K562 (cell line): ENCODE data around the gene ZNF891. TPM values are rescaled to one million over a fixed set of nuclear protein-coding genes. Genes with fewer than 3 reads are reported as not detected.

Experiments used
- ATAC-seq: fragments of 200-7000 bp; cut with Tn5 transposase; 3 replicates; pipeline ENCODE4 v1.9.1; 2020; ENCODE audit warnings: moderate library complexity
- BruUV-seq: library from RNA; stranded (reverse); fragments of 400-500 nt; replicated peaks from 2 replicates; lab custom pipeline; 2021; lab: Mats Ljungman, UMichigan
- CTCF ChIA-PET: fragments of 300-600 bp; formaldehyde crosslinking; extraction: SDS; loops from one replicate; lab custom pipeline; 2021; ENCODE audit warnings: low intra/inter-chr PET ratio; lab: Yijun Ruan, JAX
- POLR2A ChIA-PET: fragments of 300-600, 350-650 bp; sonication (Branson Sonifier 250); formaldehyde crosslinking; extraction: SDS; loops from one replicate; lab custom pipeline; 2021; ENCODE audit warnings: antibody characterized with exemption, inconsistent platforms; lab: Yijun Ruan, JAX
- DNase-seq, 4 experiments: peaks; one replicate each; pipeline versions ENCODE4 v3.0.0 to v3.0.0-alpha.2; 2011 to 2018; ENCODE audit warnings: low spot score in 3 of 4, mixed read lengths in 3 of 4; ENCODE audit errors: extremely low read depth in 1 of 4
- FAIRE-seq: peaks from 2 replicates; lab custom pipeline; 2011; peaks lifted over from hg19 to GRCh38; lab: Jason Lieb, UNC
- H2AFZ ChIP-seq: 2 replicates; pipeline ENCODE4 v1.6.0; 2011; ENCODE audit warnings: low read depth, low read length, control low read depth, inconsistent platforms
- H3K27ac ChIP-seq: fragments of 200-600 bp; 3 replicates; pipeline ENCODE4 v1.8.0; 2011; ENCODE audit warnings: low read depth, mild to moderate bottlenecking, control low read depth, inconsistent platforms, low read length, moderate library complexity, mixed read lengths; ENCODE audit errors: extremely low read depth
- H3K27me3 ChIP-seq, 2 experiments: fragments of 300-600 bp in 1 of 2; 2 replicates in 1 of 2; 3 replicates in 1 of 2; pipeline versions ENCODE4 v1.6.0 to v1.8.0; 2011; ENCODE audit warnings: inconsistent platforms in 2 of 2, low read length in 2 of 2, mild to moderate bottlenecking in 1 of 2, mixed read lengths in 1 of 2, moderate library complexity in 1 of 2; ENCODE audit not compliant: control insufficient read depth in 2 of 2, insufficient read depth in 2 of 2
- H3K36me3 ChIP-seq: fragments of 300-600 bp; 3 replicates; pipeline ENCODE4 v1.8.0; 2011; ENCODE audit warnings: mild to moderate bottlenecking, low read length, inconsistent platforms; ENCODE audit not compliant: control insufficient read depth, insufficient read depth
- H3K4me1 ChIP-seq, 2 experiments: fragments of 200-600 bp in 1 of 2; replicated peaks in 1 of 2; 2 replicates in 1 of 2; 3 replicates in 1 of 2; pipeline versions ENCODE4 v1.5.1 to v1.8.0; 2011; ENCODE audit warnings: inconsistent platforms in 2 of 2, low read length in 2 of 2, mild to moderate bottlenecking in 1 of 2, mixed read lengths in 1 of 2, moderate library complexity in 1 of 2; ENCODE audit not compliant: control insufficient read depth in 2 of 2, insufficient read depth in 2 of 2
- H3K4me2 ChIP-seq: 2 replicates; pipeline ENCODE4 v1.6.1; 2011; ENCODE audit warnings: low read length, control low read depth, inconsistent platforms, mixed read lengths; ENCODE audit not compliant: insufficient read depth
- H3K4me3 ChIP-seq: fragments of 200-600 bp; sonication (generic), shearing (Covaris generic); 2 replicates; pipeline ENCODE4 v1.5.1; 2016; ENCODE audit warnings: control low read depth, inconsistent platforms
- H3K79me2 ChIP-seq: fragments of 200-600 bp; 3 replicates; pipeline ENCODE4 v1.8.0; 2011; ENCODE audit warnings: low read length, inconsistent platforms; ENCODE audit not compliant: control insufficient read depth, insufficient read depth
- H3K9ac ChIP-seq, 2 experiments: 2 replicates each; pipeline versions ENCODE4 v1.6.0 to v1.6.1; 2011; ENCODE audit warnings: low read depth in 2 of 2, low read length in 2 of 2, control low read depth in 1 of 2, inconsistent platforms in 1 of 2, mild to moderate bottlenecking in 1 of 2, mixed read lengths in 1 of 2; ENCODE audit not compliant: insufficient read depth in 1 of 2
- H3K9me1 ChIP-seq: one replicate; pipeline ENCODE4 v1.6.0; 2011; ENCODE audit warnings: inconsistent platforms, mild to moderate bottlenecking, low read length, moderate library complexity; ENCODE audit not compliant: control insufficient read depth, insufficient read depth
- H3K9me3 ChIP-seq: replicated peaks from 2 replicates; pipeline ENCODE4 v1.5.1; 2011; ENCODE audit warnings: low read depth, low read length, inconsistent platforms; ENCODE audit not compliant: control insufficient read depth, insufficient read depth
- H4K20me1 ChIP-seq: replicated peaks from 2 replicates; pipeline ENCODE4 v1.6.1; 2011; ENCODE audit warnings: low read length, inconsistent platforms, mixed read lengths; ENCODE audit not compliant: control insufficient read depth, insufficient read depth
- ERF ChIP-seq: fragments of 450-650 bp; formaldehyde crosslinking; IDR thresholded peaks from 2 replicates; pipeline ENCODE4 v1.4.0; 2020; ENCODE audit warnings: mild to moderate bottlenecking, mixed read lengths
- ETV1 ChIP-seq: fragments of 450-650 bp; conservative IDR thresholded peaks from 2 replicates; pipeline ENCODE4 v1.6.1; 2016; ENCODE audit warnings: missing genetic modification characterization, control low read depth, low read depth, missing compliant biosample characterization
- GATAD2B ChIP-seq: fragments of 450-650 bp; IDR thresholded peaks from 2 replicates; pipeline ENCODE4 v1.6.1; 2017; ENCODE audit warnings: mild to moderate bottlenecking, borderline replicate concordance
- HDAC2 ChIP-seq: fragments of 450-650 bp; IDR thresholded peaks from 2 replicates; pipeline ENCODE4 v1.6.1; 2016; ENCODE audit warnings: mild to moderate bottlenecking
- SRSF3 ChIP-seq: fragments of 200-400 bp; formaldehyde crosslinking; IDR thresholded peaks from 2 replicates; pipeline ENCODE4 v1.6.1; 2016; ENCODE audit warnings: mild to moderate bottlenecking, low read length, moderate library complexity; ENCODE audit not compliant: insufficient read depth
- SRSF7 ChIP-seq: fragments of 200-400 bp; formaldehyde crosslinking; optimal IDR thresholded peaks from 2 replicates; pipeline ENCODE3; 2017; ENCODE audit warnings: mild to moderate bottlenecking, low read depth, low read length
- TAF1 ChIP-seq: IDR thresholded peaks from 2 replicates; pipeline ENCODE4 v1.6.1; 2011; ENCODE audit warnings: mild to moderate bottlenecking, low read length, moderate library complexity; ENCODE audit not compliant: insufficient read depth, control insufficient read depth, severe bottlenecking; ENCODE audit errors: extremely low read depth
- TEAD1 ChIP-seq, 2 experiments: fragments of 450-650 bp in 1 of 2; sonication (generic) in 1 of 2; formaldehyde crosslinking; IDR thresholded peaks; 2 replicates each; pipeline versions ENCODE4 v1.4.0 to v1.8.0; 2020 to 2022; ENCODE audit warnings: mild to moderate bottlenecking in 2 of 2, missing genetic modification reagents in 1 of 2
- TFE3 ChIP-seq: fragments of 450-650 bp; formaldehyde crosslinking; IDR thresholded peaks from 2 replicates; pipeline ENCODE4 v1.4.0; 2020; ENCODE audit warnings: mild to moderate bottlenecking, mixed read lengths
- ZBTB12 ChIP-seq: fragments of 250-450 bp; sonication (Bioruptor Pico); IDR thresholded peaks from 2 replicates; pipeline ENCODE4 v1.4.0; 2020
- ZNF75A ChIP-seq: fragments of 450-650 bp; formaldehyde crosslinking; IDR thresholded peaks from 2 replicates; pipeline ENCODE4 v1.4.0; 2020; ENCODE audit warnings: mild to moderate bottlenecking
- WGBS: fragments of 100-300 bp; shearing (Covaris generic); methylation state at CpG from one replicate; pipeline ENCODE4 v1.1.6; 2016; ENCODE audit warnings: low coverage, mixed read lengths; ENCODE audit not compliant: insufficient coverage; ENCODE audit errors: missing lambda C conversion rate; 5-methylcytosine and 5-hydroxymethylcytosine counted together
- in situ Hi-C: fragments of 300-500 bp; cut with MboI; formaldehyde crosslinking; loops from 4 replicates; pipeline ENCODE4 v1.15.0; 2018; ENCODE audit warnings: inconsistent platforms, mixed read lengths
- intact Hi-C: fragments of 100-400 bp; cut with micrococcal nuclease; formaldehyde crosslinking; loops from 2 replicates; pipeline ENCODE4 v1.14.2; 2022
- polyA plus RNA-seq, 8 experiments: library from polyadenylated mRNA; depleted of rRNA in 4 of 8; stranded (reverse) in 5 of 8; unstranded in 3 of 8; fragments of >200 nt; fragmentation: Nextera tagmentation in 2 of 8; fragmentation: Illumina TruSeq in 1 of 8; extraction: Ambion mirVana in 2 of 8; extraction: Trizol in 1 of 8; gene quantifications; 2 replicates each; pipeline versions ENCODE4 v1.2.1 to v1.2.3, GENCODE V29; 2011 to 2014; ENCODE audit warnings: inconsistent platforms in 1 of 8, missing spikeins in 1 of 8
- total RNA-seq, 7 experiments: library from RNA; depleted of rRNA in 6 of 7; stranded (reverse); fragments of >200 nt in 6 of 7; fragmentation: Illumina TruSeq in 2 of 7; extraction: Trizol in 2 of 7; gene quantifications; 2 replicates each; pipeline versions ENCODE4 v1.2.1 to v1.2.3, GENCODE V29; 2011 to 2021; ENCODE audit warnings: low replicate concordance in 1 of 7

ZNF891 gene
- total and polyA plus RNA-seq, 9 of the 15 experiments (the other 6 are each of a cell fraction or from before 2014, with no cell fraction given), result 0.41 to 2.0 (median 1.3) TPM

GRCh38 chr12:133107121-133107520 is 23.0 kb downstream of the ZNF891 start:
- Histone ChIP-seq H4K20me1 (no peaks in the 10 kb centered on the region), H3K4me1 (no peaks in the 10 kb centered on the region), H3K27ac (no peak overlapping the region), H3K9me3 (peaks cover 30% of the 10 kb centered on the region), H2AFZ (no peak overlapping the region), H3K36me3 (peaks cover 15% of the 10 kb centered on the region; the same call in 2 of the 3 replicates), H3K79me2 (no peaks in the 10 kb centered on the region), H3K9me1 (no peaks in the 10 kb centered on the region), H3K27me3 (no peaks in the 10 kb centered on the region), H3K4me3 (no peak overlapping the region), H3K9ac (no peak overlapping the region), H3K4me2 (no peak overlapping the region)
- no peak for ATAC-seq
- intact Hi-C loops, result no loop called here
- in situ Hi-C loops, result no loop called here
- 22% methylated on average over 1 of the region's 1 CpG for WGBS
- no peak for TF ChIP-seq ERF (CRISPR knock-in tag)
- TF ChIP-seq HDAC2, result no peak
- TF ChIP-seq TEAD1 (CRISPR knock-in tag; IDR thresholded peaks at IDR 0.05), result no peak
- TF ChIP-seq ZNF75A, result peak; percentile 94
- TF ChIP-seq GATAD2B, result no peak
- POLR2A ChIA-PET, result no interaction called here
- BruUV-seq, result no TSS peak
- CTCF ChIA-PET, result no interaction called here
- no peak for FAIRE-seq
- no peak for DNase-seq

GRCh38 chr12:133106253-133106652 is 23.8 kb downstream of the ZNF891 start:
- Histone ChIP-seq H4K20me1 (no peaks in the 10 kb centered on the region), H3K4me3 (no peak overlapping the region), H3K4me1 (no peaks in the 10 kb centered on the region), H2AFZ (no peak overlapping the region), H3K4me2 (no peak overlapping the region), H3K9me1 (no peaks in the 10 kb centered on the region), H3K79me2 (no peaks in the 10 kb centered on the region), H3K36me3 (peaks cover 15% of the 10 kb centered on the region; the same call in 2 of the 3 replicates), H3K27me3 (no peaks in the 10 kb centered on the region), H3K9ac (no peak overlapping the region), H3K9me3 (peaks cover 30% of the 10 kb centered on the region), H3K27ac (no peak overlapping the region)
- ChIA-PET POLR2A (no interaction called here), CTCF (no interaction called here)
- ATAC-seq (no peak), DNase-seq (peak in 1 of 4 experiments; percentile 5), FAIRE-seq (no peak)
- WGBS, result 86% methylated on average over 5 of the region's 5 CpGs
- no TSS peak for BruUV-seq
- intact Hi-C loops (no loop called here), in situ Hi-C loops (no loop called here)
- TF ChIP-seq SRSF7 (no peak), SRSF3 (no peak), ZBTB12 (no peak), TFE3 (CRISPR knock-in tag) (no peak), TAF1 (no peak), ETV1 (tag) (no peak)
